AG04450 (cell line): ENCODE measurements around the gene IRX2. TPM values are rescaled to one million over a fixed set of nuclear protein-coding genes. Genes with fewer than 3 reads are reported as not detected.

Experiments
- CTCF ChIA-PET: fragments of 300-600, 350-600 bp; formaldehyde crosslinking; extraction: SDS; loops from one replicate; lab custom pipeline; 2022; ENCODE audit warnings: antibody characterized with exemption, inconsistent platforms; lab: Charles Lee
- POLR2A ChIA-PET: fragments of 350-600 bp; formaldehyde crosslinking; extraction: SDS; loops from one replicate; lab custom pipeline; 2021; ENCODE audit warnings: antibody characterized with exemption, inconsistent platforms; lab: Yijun Ruan, JAX
- DNase-seq: peaks from one replicate; pipeline ENCODE4 v3.0.0-alpha.2; 2011; ENCODE audit warnings: low read depth, low spot score
- H3K27ac ChIP-seq: one replicate; pipeline ENCODE4 v1.5.1; 2012; ENCODE audit warnings: low read depth, low read length, control low read depth
- H3K27me3 ChIP-seq: one replicate; pipeline ENCODE4 v1.6.0; 2012; ENCODE audit warnings: low read length; ENCODE audit not compliant: control insufficient read depth, insufficient read depth
- H3K4me3 ChIP-seq: 2 replicates; pipeline ENCODE4 v1.5.1; 2011; ENCODE audit warnings: mild to moderate bottlenecking, low read depth, low read length, control low read depth
- H3K9me3 ChIP-seq: 2 replicates; pipeline ENCODE4 v1.5.1; 2012; ENCODE audit warnings: low read length; ENCODE audit not compliant: control insufficient read depth, insufficient read depth
- CTCF ChIP-seq: IDR thresholded peaks from 2 replicates; pipeline ENCODE4 v1.5.1; 2011; ENCODE audit warnings: low read depth, low read length, control low read depth, inconsistent platforms
- polyA minus RNA-seq: library from RNA; depleted of rRNA, polyadenylated mRNA; stranded (reverse); fragments of >200 nt; gene quantifications from 2 replicates; pipeline ENCODE4 v1.2.3, GENCODE V29; 2011; rRNA and poly(A)+ RNA removed
- polyA plus RNA-seq: library from polyadenylated mRNA; depleted of rRNA; stranded (reverse); fragments of >200 nt; gene quantifications from 2 replicates; pipeline ENCODE4 v1.2.3, GENCODE V29; 2011; rRNA removed

The IRX2 gene
- polyA plus RNA-seq (not detected in 2 replicates), polyA minus RNA-seq (not detected in 2 replicates)

GRCh38 chr5:2751592-2752021 lies at the start of gene IRX2:
IRX2 (minus strand) TSS chr5:2751677; CDS start chr5:2751413, 264 bp downstream.
- ChIA-PET POLR2A (no interaction called here), CTCF (no interaction called here)
- DNase-seq, result no peak
- no peak within 1 kb of the TSS for H3K27ac ChIP-seq
- TF ChIP-seq CTCF, result no peak
- peaks cover 19% of the 10 kb centered on the region for H3K9me3 ChIP-seq
- H3K27me3 ChIP-seq, result peaks cover 52% of the 10 kb centered on the region
- H3K4me3 ChIP-seq, result no peak within 1 kb of the TSS

GRCh38 chr5:2800035-2800434 lies 48.6 kb upstream of the IRX2 start:
- no peak for TF ChIP-seq CTCF
- ChIA-PET POLR2A (no interaction called here), CTCF (no interaction called here)

GRCh38 chr5:2797981-2798380 lies 46.5 kb upstream of the IRX2 start:
- DNase-seq, result no peak
- H3K27ac ChIP-seq, result no peak overlapping the region
- H3K27me3 ChIP-seq, result no peaks in the 10 kb centered on the region
- H3K4me3 ChIP-seq, result no peak overlapping the region
- POLR2A ChIA-PET, result no interaction called here
- peaks cover 19% of the 10 kb centered on the region for H3K9me3 ChIP-seq
- no peak for TF ChIP-seq CTCF
- CTCF ChIA-PET, result no interaction called here

More at GRCh38 chr5:2800035-2800434, 48.6 kb upstream of the IRX2 start:
- Histone ChIP-seq H3K9me3 (peaks cover 26% of the 10 kb centered on the region), H3K27me3 (no peaks in the 10 kb centered on the region), H3K4me3 (no peak overlapping the region), H3K27ac (no peak overlapping the region)
- DNase-seq, result no peak

GRCh38 chr5:2797160-2797559 lies 45.7 kb upstream of the IRX2 start:
- Histone ChIP-seq H3K4me3 (no peak overlapping the region), H3K27ac (no peak overlapping the region), H3K27me3 (no peaks in the 10 kb centered on the region), H3K9me3 (peaks cover 19% of the 10 kb centered on the region)
- ChIA-PET POLR2A (no interaction called here), CTCF (no interaction called here)
- TF ChIP-seq CTCF, result no peak
- no peak for DNase-seq

GRCh38 chr5:2783223-2783622 lies 31.7 kb upstream of the IRX2 start:
- CTCF ChIA-PET, result no interaction called here
- Histone ChIP-seq H3K9me3 (peaks cover 33% of the 10 kb centered on the region), H3K27me3 (no peaks in the 10 kb centered on the region), H3K27ac (no peak overlapping the region), H3K4me3 (no peak overlapping the region)
- no peak for DNase-seq
- POLR2A ChIA-PET, result no interaction called here
- TF ChIP-seq CTCF, result no peak
